Subcutaneous adipose tissue (tissue), 4 donors: ENCODE measurements around the gene OLFM1. TPM values are rescaled to one million over a fixed set of nuclear protein-coding genes. Genes with fewer than 3 reads are reported as not detected.

Experiments
- total RNA-seq, 4 donors: library from RNA; depleted of rRNA; stranded (reverse); fragments of >200 nt; gene quantifications; one replicate each; pipeline ENCODE4 v1.1.0, GENCODE V29; 2016
- TF ChIP-seq, protein P1 (sequence below): fragments of 450-650 bp; IDR thresholded peaks from one replicate; pipeline ENCODE4 v1.5.1; 2016; ENCODE audit warnings: low read depth, mild to moderate bottlenecking, control low read depth, antibody characterized with exemption, moderate library complexity

OLFM1 gene
- total RNA-seq, 4 donors from 2014 or later = 10.9 to 25.6 (median 22.8) TPM

- TF ChIP-seq, protein P1, sequence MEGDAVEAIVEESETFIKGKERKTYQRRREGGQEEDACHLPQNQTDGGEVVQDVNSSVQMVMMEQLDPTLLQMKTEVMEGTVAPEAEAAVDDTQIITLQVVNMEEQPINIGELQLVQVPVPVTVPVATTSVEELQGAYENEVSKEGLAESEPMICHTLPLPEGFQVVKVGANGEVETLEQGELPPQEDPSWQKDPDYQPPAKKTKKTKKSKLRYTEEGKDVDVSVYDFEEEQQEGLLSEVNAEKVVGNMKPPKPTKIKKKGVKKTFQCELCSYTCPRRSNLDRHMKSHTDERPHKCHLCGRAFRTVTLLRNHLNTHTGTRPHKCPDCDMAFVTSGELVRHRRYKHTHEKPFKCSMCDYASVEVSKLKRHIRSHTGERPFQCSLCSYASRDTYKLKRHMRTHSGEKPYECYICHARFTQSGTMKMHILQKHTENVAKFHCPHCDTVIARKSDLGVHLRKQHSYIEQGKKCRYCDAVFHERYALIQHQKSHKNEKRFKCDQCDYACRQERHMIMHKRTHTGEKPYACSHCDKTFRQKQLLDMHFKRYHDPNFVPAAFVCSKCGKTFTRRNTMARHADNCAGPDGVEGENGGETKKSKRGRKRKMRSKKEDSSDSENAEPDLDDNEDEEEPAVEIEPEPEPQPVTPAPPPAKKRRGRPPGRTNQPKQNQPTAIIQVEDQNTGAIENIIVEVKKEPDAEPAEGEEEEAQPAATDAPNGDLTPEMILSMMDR = no peak
Observed at GRCh38 chr9:135156525-135157510, 69.3 kb downstream of the OLFM1 start.

DNA sequence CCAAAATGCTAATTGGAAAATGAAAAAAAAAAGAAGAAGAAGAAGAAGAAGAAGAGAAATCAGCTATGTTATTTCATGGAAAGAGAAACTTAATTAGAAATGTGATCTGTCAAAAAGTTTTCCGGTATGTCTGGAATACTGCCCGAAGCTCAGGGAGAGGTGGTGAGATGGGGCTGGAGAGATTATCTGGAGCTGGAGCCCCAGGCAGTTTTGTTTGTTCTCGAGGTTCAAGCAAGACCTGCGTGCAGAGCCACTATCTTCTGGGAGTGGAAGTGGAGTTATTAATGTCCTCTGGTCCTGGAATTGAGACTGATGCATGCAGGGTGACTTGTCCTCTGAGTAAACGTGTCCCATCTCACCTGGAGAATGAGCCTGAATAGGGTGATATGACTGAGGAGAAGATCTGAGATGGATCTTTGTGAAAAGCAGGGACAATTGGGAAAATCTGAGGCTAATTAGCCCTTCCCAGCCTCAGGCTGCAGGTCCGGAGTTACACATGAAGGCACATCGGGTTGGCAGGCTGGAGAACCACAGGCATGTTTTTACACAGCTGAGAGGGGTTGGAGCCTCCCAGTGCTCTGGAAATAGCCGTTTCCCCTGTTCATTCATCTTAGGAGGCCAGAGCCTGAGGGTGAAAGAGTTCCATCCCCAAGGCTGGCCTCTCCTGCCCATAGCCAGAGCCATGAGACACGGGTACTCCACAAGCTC lies 70.5 kb downstream of the OLFM1 start:
- TF ChIP-seq, protein P1 = no peak

GRCh38 chr9:135158564-135158937 lies 71.1 kb downstream of the OLFM1 start:
- TF ChIP-seq, protein P1 = no peak

DNA sequence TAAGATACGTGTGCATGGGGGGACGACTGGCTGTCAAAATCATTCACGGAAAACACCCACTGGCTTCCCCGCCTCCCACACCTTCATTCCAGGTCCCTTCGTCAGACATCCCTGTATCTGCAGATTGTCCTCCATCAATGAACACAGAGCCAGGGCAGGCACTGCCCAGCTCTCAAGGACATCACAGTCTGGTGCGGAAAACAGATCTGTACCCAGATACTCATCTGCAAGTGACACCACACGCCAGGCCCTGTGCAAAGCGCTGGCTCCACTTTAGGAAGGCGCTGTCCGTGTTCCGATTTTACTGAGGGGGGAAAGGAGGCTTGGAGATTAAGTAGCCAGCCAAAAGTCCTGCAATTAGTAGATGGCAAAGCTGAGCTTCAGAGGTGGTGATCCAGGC lies 72.3 kb downstream of the OLFM1 start:
- TF ChIP-seq, protein P1 = no peak

GRCh38 chr9:135160862-135161261 lies 73.4 kb downstream of the OLFM1 start:
- TF ChIP-seq, protein P1 = no peak

DNA sequence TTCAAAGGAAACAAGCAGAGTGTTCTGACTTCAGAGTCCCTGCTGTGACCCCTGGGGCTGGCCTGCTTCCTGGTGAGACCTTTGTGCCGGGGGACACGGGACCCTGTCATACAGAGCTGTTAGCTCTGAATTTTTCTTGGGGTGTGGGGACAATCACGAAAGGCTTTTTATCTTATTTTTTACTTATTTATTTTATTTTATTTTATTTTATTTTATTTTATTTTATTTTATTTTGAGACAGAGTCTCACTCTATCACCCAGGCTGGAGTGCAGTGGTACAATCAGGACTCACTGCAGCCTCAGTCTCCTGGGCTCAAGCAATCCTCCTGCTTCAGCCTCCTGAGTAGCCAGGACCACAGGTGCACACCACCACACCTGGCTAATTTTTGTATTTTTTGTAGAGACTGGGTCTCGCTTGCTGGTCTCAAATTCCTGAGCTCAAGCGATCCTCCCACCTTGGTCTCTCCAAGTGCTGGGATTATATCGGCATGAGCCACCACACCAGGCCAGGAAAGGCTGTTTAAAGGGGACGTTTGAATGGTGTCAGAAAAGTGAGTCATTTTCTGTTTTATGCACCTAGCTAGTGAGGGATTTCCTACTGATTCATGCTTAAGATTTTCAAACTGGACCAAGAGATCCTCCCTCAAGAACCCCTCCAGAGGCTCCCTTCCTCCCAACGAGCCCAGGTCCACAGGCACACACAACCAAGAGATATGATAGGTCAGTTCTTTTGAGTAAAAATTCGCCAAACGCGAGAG lies 75.7 kb downstream of the OLFM1 start:
- TF ChIP-seq, protein P1 = no peak
